K562 (cell line): ENCODE measurements around the gene KCTD7. TPM values are rescaled to one million over a fixed set of nuclear protein-coding genes. Genes with fewer than 3 reads are reported as not detected.

ENCODE experiments used
- ARID2 ChIP-seq: fragments of 450-650 bp; IDR thresholded peaks from 2 replicates; pipeline ENCODE4 v1.6.1; 2017; ENCODE audit warnings: antibody characterized with exemption, mild to moderate bottlenecking
- CBFB ChIP-seq: sonication (generic); formaldehyde crosslinking; IDR thresholded peaks from 2 replicates; pipeline ENCODE4 v1.4.0; 2020; ENCODE audit warnings: mild to moderate bottlenecking, missing genetic modification reagents
- CBX1 ChIP-seq: sonication (generic); IDR thresholded peaks from 2 replicates; pipeline ENCODE4 v1.6.1; 2016; ENCODE audit warnings: antibody characterized with exemption, low read depth, mild to moderate bottlenecking
- EP300 ChIP-seq: IDR thresholded peaks from 2 replicates; pipeline ENCODE4 v1.6.1; 2012; ENCODE audit warnings: low read length, improper control_type of control experiment
- EP400 ChIP-seq: fragments of 450-650 bp; IDR thresholded peaks from 2 replicates; pipeline ENCODE4 v1.6.1; 2017; ENCODE audit warnings: antibody characterized with exemption, mild to moderate bottlenecking, moderate library complexity
- ESRRA ChIP-seq: fragments of 450-650 bp; IDR thresholded peaks from 2 replicates; pipeline ENCODE4 v1.6.1; 2014; ENCODE audit warnings: low read depth, mild to moderate bottlenecking, moderate library complexity, borderline replicate concordance
- FOSL1 ChIP-seq: fragments of 200-800 bp; sonication (Bioruptor generic); conservative IDR thresholded peaks from 2 replicates; pipeline ENCODE4 v1.6.1; 2016; ENCODE audit warnings: missing genetic modification characterization, missing compliant biosample characterization
- FOXM1 ChIP-seq, 2 experiments: fragments of 450-650 bp in 1 of 2; sonication (generic) in 1 of 2; formaldehyde crosslinking in 1 of 2; IDR thresholded peaks; 2 replicates each; pipeline versions ENCODE4 v1.6.1 to v1.9.0; 2017 to 2022; ENCODE audit warnings: low read depth in 2 of 2, mild to moderate bottlenecking in 2 of 2, missing genetic modification reagents in 1 of 2, moderate library complexity in 1 of 2
- HMGN3 ChIP-seq: IDR thresholded peaks from 2 replicates; pipeline ENCODE4 v1.6.1; 2011; ENCODE audit warnings: borderline replicate concordance, low read depth, mild to moderate bottlenecking, mixed read lengths, low read length; ENCODE audit not compliant: insufficient read length; ENCODE audit errors: extremely low read depth
- JUND ChIP-seq, 2 experiments: IDR thresholded peaks; 2 replicates in 1 of 2; 3 replicates in 1 of 2; pipeline ENCODE4 v1.6.1; 2011; ENCODE audit warnings: borderline replicate concordance in 2 of 2, low read depth in 2 of 2, low read length in 2 of 2, improper control_type of control experiment in 1 of 2, missing biosample characterization in 1 of 2, missing genetic modification characterization in 1 of 2, missing genetic modification reagents in 1 of 2
- MAFF ChIP-seq: IDR thresholded peaks from 2 replicates; pipeline ENCODE4 v1.6.1; 2012; ENCODE audit warnings: low read length, improper control_type of control experiment
- PHF8 ChIP-seq: fragments of 200-600 bp; sonication (generic); IDR thresholded peaks from 2 replicates; pipeline ENCODE4 v1.6.1; 2012; ENCODE audit warnings: mixed run types, mild to moderate bottlenecking, inconsistent platforms, low read length, moderate library complexity, borderline replicate concordance
- POLR2A ChIP-seq: fragments of 450-650 bp; conservative IDR thresholded peaks from 2 replicates; pipeline ENCODE4 v1.6.1; 2016
- SMAD4 ChIP-seq: fragments of 250-450 bp; sonication (Bioruptor Pico); conservative IDR thresholded peaks from 2 replicates; pipeline ENCODE4 v1.8.0; 2021; ENCODE audit warnings: inconsistent platforms, mild to moderate bottlenecking, moderate library complexity
- SUPT5H ChIP-seq: fragments of 450-650 bp; IDR thresholded peaks from 2 replicates; pipeline ENCODE4 v1.6.1; 2016
- TBP ChIP-seq: optimal IDR thresholded peaks from 2 replicates; pipeline ENCODE3; 2011; ENCODE audit warnings: low read depth, low read length, improper control_type of control experiment
- THAP7 ChIP-seq: fragments of 250-450 bp; sonication (Bioruptor Pico); IDR thresholded peaks from 2 replicates; pipeline ENCODE4 v1.5.0; 2021
- U2AF1 ChIP-seq: fragments of 200-400 bp; formaldehyde crosslinking; optimal IDR thresholded peaks from 2 replicates; pipeline ENCODE3; 2017; ENCODE audit warnings: mild to moderate bottlenecking, low read depth, low read length, moderate library complexity
- ZBTB12 ChIP-seq: fragments of 250-450 bp; sonication (Bioruptor Pico); IDR thresholded peaks from 2 replicates; pipeline ENCODE4 v1.4.0; 2020
- ZC3H4 ChIP-seq: sonication (generic); formaldehyde crosslinking; IDR thresholded peaks from 2 replicates; pipeline ENCODE4 v1.9.0; 2021; ENCODE audit warnings: missing genetic modification reagents, borderline replicate concordance
- ZHX1 ChIP-seq: fragments of 150-350 bp; conservative IDR thresholded peaks from 2 replicates; pipeline ENCODE4 v1.6.1; 2014; ENCODE audit warnings: low read length
- ZNF511 ChIP-seq: sonication (generic); formaldehyde crosslinking; IDR thresholded peaks from 2 replicates; pipeline ENCODE4 v1.8.0; 2022; ENCODE audit warnings: mild to moderate bottlenecking, missing genetic modification reagents
- ZNF589 ChIP-seq: fragments of 200-800 bp; sonication (Bioruptor generic); IDR thresholded peaks from 2 replicates; pipeline ENCODE4 v1.6.1; 2016; ENCODE audit warnings: low read depth, missing genetic modification characterization, missing compliant biosample characterization
- polyA plus RNA-seq, 8 experiments: library from polyadenylated mRNA; depleted of rRNA in 4 of 8; stranded (reverse) in 5 of 8; unstranded in 3 of 8; fragments of >200 nt; fragmentation: Nextera tagmentation in 2 of 8; fragmentation: Illumina TruSeq in 1 of 8; extraction: Ambion mirVana in 2 of 8; extraction: Trizol in 1 of 8; gene quantifications; 2 replicates each; pipeline versions ENCODE4 v1.2.1 to v1.2.3, GENCODE V29; 2011 to 2014; ENCODE audit warnings: inconsistent platforms in 1 of 8, missing spikeins in 1 of 8
- total RNA-seq, 7 experiments: library from RNA; depleted of rRNA in 6 of 7; stranded (reverse); fragments of >200 nt in 6 of 7; fragmentation: Illumina TruSeq in 2 of 7; extraction: Trizol in 2 of 7; gene quantifications; 2 replicates each; pipeline versions ENCODE4 v1.2.1 to v1.2.3, GENCODE V29; 2011 to 2021; ENCODE audit warnings: low replicate concordance in 1 of 7

The KCTD7 gene
- total and polyA plus RNA-seq, 9 of the 15 experiments (the other 6 are each of a cell fraction or from before 2014, with no cell fraction given) = 1.5 to 26.0 (median 9.0) TPM

GRCh38 chr7:66654275-66655112 is 25.8 kb downstream of the KCTD7 start (continued):
- TF ChIP-seq SUPT5H (peak; percentile 94), U2AF1 (peak; percentile 66), ZNF589 (CRISPR knock-in tag) (peak; percentile 69; the same call in 1 of the 2 replicates), HMGN3 (peak; percentile 85), ESRRA (peak; percentile 74), PHF8 (peak; percentile 92), POLR2A (peak; percentile 97), EP400 (peak; percentile 93), FOSL1 (tag) (peak; percentile 27; the same call in 1 of the 2 replicates), JUND (IDR thresholded peaks at IDR 0.05; ENCODE audit: borderline replicate concordance, low read depth, low read length) (peak; percentile 65; the same call in 1 of the 2 replicates), JUND (tag; IDR thresholded peaks at IDR 0.05; ENCODE audit: borderline replicate concordance, low read depth, low read length) (no peak; the same call in 2 of the 3 replicates), CBFB (CRISPR knock-in tag) (no peak), SMAD4 (peak; percentile 77), EP300 (peak; percentile 37; the same call in 1 of the 2 replicates), ZBTB12 (CRISPR knock-in tag) (peak; percentile 92), FOXM1 (IDR thresholded peaks at IDR 0.05; ENCODE audit: low read depth) (no peak), FOXM1 (CRISPR knock-in tag; IDR thresholded peaks at IDR 0.05; ENCODE audit: low read depth) (peak; percentile 79; the same call in 1 of the 2 replicates), THAP7 (CRISPR knock-in tag) (0 out of 2 replicates have a peak, but pooled peaks have one; percentile 9), ZNF511 (CRISPR knock-in tag) (peak; percentile 90), MAFF (no peak), ZC3H4 (CRISPR knock-in tag) (peak; percentile 74), ZHX1 (no peak), TBP (peak; percentile 95), ARID2 (no peak), CBX1 (peak; percentile 75; the same call in 1 of the 2 replicates)
